Measurements from ENCODE around the gene CNNM1.

GRCh38 chr10:99292159-99292558, 37.0 kb upstream of the CNNM1 start:
- TF ChIP-seq POLR2AphosphoS5 (IDR thresholded peaks at IDR 0.05; ENCODE audit: insufficient read depth, low read depth, low read length), result no peak
- no peak for TF ChIP-seq MAX (IDR thresholded peaks at IDR 0.05; ENCODE audit: insufficient read depth, insufficient read length)

All from endothelial cell of umbilical vein (primary cell).